ENCODE measurements around the gene SSTR3. TPM values are rescaled to one million over a fixed set of nuclear protein-coding genes. Genes with fewer than 3 reads are reported as not detected.

The SSTR3 gene
- total RNA-seq, 4 donors from 2014 or later: 0.16 to 0.41 TPM; not detected in 2

GRCh38 chr22:37165066-37165465, 47.2 kb downstream of the SSTR3 start:
- WGBS, 2 donors (ENCODE audit: low coverage in 1 of 2): 84% methylated on average over 9 of the region's 9 CpGs; no CpG with 5 or more reads in 1 of the 2 donors
- in situ Hi-C loops (cut with MboI; ENCODE audit: low pct_ligation_motif_present in 1 of 4, low pct_unique_long_range_greater_than_20kb in 1 of 4, low sequenced_read_pairs in 3 of 4): no loop called here

GRCh38 chr22:37164505-37164887, 47.8 kb downstream of the SSTR3 start:
- Histone ChIP-seq H3K4me3 (no peak overlapping the region), H3K4me1 (peaks cover 14 to 25% (median 24%) of the 10 kb centered on the region in 4 donors), H3K27ac (peak overlapping the region in 3 of 4 donors; percentile 21 to 58 (median 27)), H3K9me3 (no peaks in the 10 kb centered on the region), H3K27me3 (no peaks in the 10 kb centered on the region), H3K36me3 (no peaks in the 10 kb centered on the region)
- WGBS, 2 donors (ENCODE audit: low coverage in 1 of 2): 54 to 86% methylated on average over 1 to 5 of the region's 5 CpGs
- intact Hi-C loops (cut with DNase I; ENCODE audit: low total_unique reads): no loop called here
- in situ Hi-C loops (cut with MboI; ENCODE audit: low pct_ligation_motif_present in 1 of 4, low pct_unique_long_range_greater_than_20kb in 1 of 4, low sequenced_read_pairs in 3 of 4): no loop called here
- no peak for TF ChIP-seq EP300 (IDR thresholded peaks at IDR 0.05; ENCODE audit: low read depth)
- no peak for TF ChIP-seq CTCF (IDR thresholded peaks at IDR 0.05)
- TF ChIP-seq POLR2A (IDR thresholded peaks at IDR 0.05): no peak
- TF ChIP-seq POLR2AphosphoS5 (IDR thresholded peaks at IDR 0.05): no peak
- no peak for DNase-seq

More at GRCh38 chr22:37165066-37165465, 47.2 kb downstream of the SSTR3 start:
- intact Hi-C loops (cut with DNase I; ENCODE audit: low total_unique reads): no loop called here
- TF ChIP-seq POLR2A (IDR thresholded peaks at IDR 0.05): no peak
- no peak for TF ChIP-seq POLR2AphosphoS5 (IDR thresholded peaks at IDR 0.05)
- TF ChIP-seq CTCF (IDR thresholded peaks at IDR 0.05): no peak
- TF ChIP-seq EP300 (IDR thresholded peaks at IDR 0.05; ENCODE audit: low read depth): no peak
- DNase-seq: no peak
- Histone ChIP-seq H3K27ac (no peak overlapping the region), H3K36me3 (no peaks in the 10 kb centered on the region), H3K27me3 (no peaks in the 10 kb centered on the region), H3K4me3 (no peak overlapping the region), H3K9me3 (no peaks in the 10 kb centered on the region), H3K4me1 (peaks cover 14 to 25% (median 24%) of the 10 kb centered on the region in 4 donors)

- H3K36me3 ChIP-seq: no peaks in the 10 kb centered on the region
- peaks cover 14 to 25% (median 23%) of the 10 kb centered on the region in 4 donors for H3K4me1 ChIP-seq
- no peaks in the 10 kb centered on the region for H3K27me3 ChIP-seq
- DNase-seq: no peak
- in situ Hi-C loops (cut with MboI; ENCODE audit: low pct_ligation_motif_present in 1 of 4, low pct_unique_long_range_greater_than_20kb in 1 of 4, low sequenced_read_pairs in 3 of 4) (no loop called here), intact Hi-C loops (cut with DNase I; ENCODE audit: low total_unique reads) (no loop called here)
- no peak for TF ChIP-seq EP300 (IDR thresholded peaks at IDR 0.05; ENCODE audit: low read depth)
- TF ChIP-seq POLR2AphosphoS5 (IDR thresholded peaks at IDR 0.05): no peak
- TF ChIP-seq CTCF (IDR thresholded peaks at IDR 0.05): no peak
- TF ChIP-seq POLR2A (IDR thresholded peaks at IDR 0.05): no peak
- WGBS, 2 donors (ENCODE audit: low coverage in 1 of 2): 79% methylated on average over 22 of the region's 22 CpGs; no CpG with 5 or more reads in 1 of the 2 donors
- H3K4me3 ChIP-seq: no peak overlapping the region
- peak overlapping the region; percentile 20 to 58 (median 26) for H3K27ac ChIP-seq
- H3K9me3 ChIP-seq: no peaks in the 10 kb centered on the region
Observed at GRCh38 chr22:37163575-37164504, 48.4 kb downstream of the SSTR3 start.

- H3K4me1 ChIP-seq: peaks cover 14 to 21% (median 15%) of the 10 kb centered on the region in 4 donors
- in situ Hi-C loops (cut with MboI; ENCODE audit: low pct_ligation_motif_present in 1 of 4, low pct_unique_long_range_greater_than_20kb in 1 of 4, low sequenced_read_pairs in 3 of 4): no loop called here
- intact Hi-C loops (cut with DNase I; ENCODE audit: low total_unique reads): no loop called here
- H3K9me3 ChIP-seq: no peaks in the 10 kb centered on the region
- H3K27me3 ChIP-seq: no peaks in the 10 kb centered on the region
- 79% methylated on average over 5 of the region's 5 CpGs; no CpG with 5 or more reads in 1 of the 2 donors for WGBS, 2 donors (ENCODE audit: low coverage in 1 of 2)
- H3K27ac ChIP-seq: peak overlapping the region in 3 of 4 donors; percentile 20 to 58 (median 31)
- TF ChIP-seq POLR2AphosphoS5 (IDR thresholded peaks at IDR 0.05) (no peak), CTCF (IDR thresholded peaks at IDR 0.05) (no peak), EP300 (IDR thresholded peaks at IDR 0.05; ENCODE audit: low read depth) (no peak), POLR2A (IDR thresholded peaks at IDR 0.05) (no peak)
- no peak for DNase-seq
- no peak overlapping the region for H3K4me3 ChIP-seq
- H3K36me3 ChIP-seq: no peaks in the 10 kb centered on the region
Observed at GRCh38 chr22:37163096-37163489, 49.2 kb downstream of the SSTR3 start.

Data from transverse colon (tissue), 4 donors.